Nephron (organoid): ENCODE measurements around the gene NFIC.

Source experiments
- H3K27ac Mint-ChIP-seq, 3 experiments: 2 replicates each; pipeline ENCODE4 v1.8.0; 2020; ENCODE audit warnings: mixed read lengths in 3 of 3, mild to moderate bottlenecking in 2 of 3, moderate library complexity in 1 of 3
- H3K27me3 Mint-ChIP-seq: 2 replicates; pipeline ENCODE4 v1.8.0; 2021; ENCODE audit warnings: low read depth, mild to moderate bottlenecking, moderate library complexity, mixed read lengths
- H3K36me3 Mint-ChIP-seq: 2 replicates; pipeline ENCODE4 v1.8.0; 2020; ENCODE audit warnings: low read depth, mixed read lengths
- H3K4me1 Mint-ChIP-seq: 2 replicates; pipeline ENCODE4 v1.8.0; 2020; ENCODE audit warnings: mixed read lengths
- H3K4me3 Mint-ChIP-seq, 3 experiments: 2 replicates each; pipeline ENCODE4 v1.8.0; 2020; ENCODE audit warnings: mild to moderate bottlenecking in 3 of 3, mixed read lengths in 3 of 3, moderate library complexity in 2 of 3
- H3K9me3 Mint-ChIP-seq: 2 replicates; pipeline ENCODE4 v1.8.0; 2020; ENCODE audit warnings: mixed read lengths
- TF ChIP-seq, protein P1 (sequence below), 3 experiments: fragments of 200-600 bp; sonication (generic); IDR thresholded peaks; one replicate each; pipeline ENCODE4 v1.5.0; 2021; ENCODE audit warnings: antibody characterized with exemption in 3 of 3; ENCODE audit not compliant: unreplicated experiment in 3 of 3

NFIC gene

DNA sequence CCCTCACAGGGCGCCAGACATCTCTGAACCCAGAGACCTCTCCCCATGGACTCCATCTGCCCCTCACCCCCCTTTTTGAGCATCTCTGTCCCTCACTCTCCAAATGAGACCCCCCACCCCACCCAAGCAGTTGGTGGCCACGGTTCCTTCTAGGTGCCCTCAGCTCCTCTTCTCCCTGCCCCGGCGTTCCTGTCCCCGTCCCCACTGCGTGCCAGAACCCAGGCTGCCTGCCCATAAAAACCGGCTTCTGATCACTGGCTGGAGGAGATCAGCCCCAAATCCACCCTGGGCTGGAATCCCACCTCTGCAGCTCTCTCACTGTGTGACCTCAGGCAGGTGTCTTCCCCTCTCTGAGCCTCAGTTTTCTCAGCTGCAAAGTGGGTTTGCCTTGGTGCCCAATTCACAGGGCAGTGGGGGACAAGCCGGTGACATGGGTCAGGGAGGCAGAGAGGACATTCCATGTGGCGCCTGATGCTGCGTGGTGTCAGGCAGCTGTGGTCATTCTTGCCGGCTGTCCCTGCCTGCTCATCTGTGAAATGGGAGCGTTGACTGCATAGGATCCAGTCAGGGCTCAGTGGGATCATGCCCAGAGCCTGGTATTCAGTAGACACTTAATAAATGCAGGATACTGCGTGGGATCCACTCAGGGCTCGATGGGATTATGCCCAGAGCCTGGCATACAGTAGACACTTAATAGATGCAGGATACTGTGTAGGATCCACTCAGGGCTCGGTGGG, 88.4 kb downstream of the NFIC start:
- Mint-ChIP-seq H3K27ac (no peak overlapping the region), H3K36me3 (peaks cover 20% of the 10 kb centered on the region), H3K9me3 (no peaks in the 10 kb centered on the region), H3K4me1 (peaks cover 36% of the 10 kb centered on the region), H3K27me3 (peaks cover 3% of the 10 kb centered on the region), H3K4me3 (no peak overlapping the region)
- TF ChIP-seq, protein P1, sequence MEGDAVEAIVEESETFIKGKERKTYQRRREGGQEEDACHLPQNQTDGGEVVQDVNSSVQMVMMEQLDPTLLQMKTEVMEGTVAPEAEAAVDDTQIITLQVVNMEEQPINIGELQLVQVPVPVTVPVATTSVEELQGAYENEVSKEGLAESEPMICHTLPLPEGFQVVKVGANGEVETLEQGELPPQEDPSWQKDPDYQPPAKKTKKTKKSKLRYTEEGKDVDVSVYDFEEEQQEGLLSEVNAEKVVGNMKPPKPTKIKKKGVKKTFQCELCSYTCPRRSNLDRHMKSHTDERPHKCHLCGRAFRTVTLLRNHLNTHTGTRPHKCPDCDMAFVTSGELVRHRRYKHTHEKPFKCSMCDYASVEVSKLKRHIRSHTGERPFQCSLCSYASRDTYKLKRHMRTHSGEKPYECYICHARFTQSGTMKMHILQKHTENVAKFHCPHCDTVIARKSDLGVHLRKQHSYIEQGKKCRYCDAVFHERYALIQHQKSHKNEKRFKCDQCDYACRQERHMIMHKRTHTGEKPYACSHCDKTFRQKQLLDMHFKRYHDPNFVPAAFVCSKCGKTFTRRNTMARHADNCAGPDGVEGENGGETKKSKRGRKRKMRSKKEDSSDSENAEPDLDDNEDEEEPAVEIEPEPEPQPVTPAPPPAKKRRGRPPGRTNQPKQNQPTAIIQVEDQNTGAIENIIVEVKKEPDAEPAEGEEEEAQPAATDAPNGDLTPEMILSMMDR (IDR thresholded peaks at IDR 0.05; ENCODE audit: unreplicated experiment in 3 of 3), result no peak

DNA sequence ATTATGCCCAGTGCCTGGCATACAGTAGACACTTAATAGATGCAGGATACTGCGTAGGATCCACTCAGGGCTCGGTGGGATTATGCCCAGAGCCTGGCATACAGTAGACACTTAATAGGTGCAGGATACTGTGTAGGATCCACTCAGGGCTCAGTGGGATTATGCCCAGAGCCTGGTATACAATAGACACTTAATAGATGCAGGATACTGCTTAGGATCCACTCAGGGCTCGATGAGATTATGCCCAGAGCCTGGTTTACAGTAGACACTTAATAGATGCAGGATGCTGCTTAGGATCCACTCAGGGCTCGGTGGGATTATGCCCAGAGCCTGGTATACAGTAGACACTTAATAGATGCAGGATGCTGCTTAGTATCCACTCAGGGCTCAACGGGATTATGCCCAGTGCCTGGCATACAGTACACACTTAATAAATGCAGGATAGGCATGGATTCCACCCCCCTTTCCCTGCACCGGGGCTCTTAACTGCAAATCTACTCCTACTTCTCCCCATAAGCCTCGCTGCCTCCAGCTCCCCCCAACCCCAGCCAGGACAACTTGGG, 89.1 kb downstream of the NFIC start:
- peaks cover 3% of the 10 kb centered on the region for H3K27me3 Mint-ChIP-seq
- peak overlapping the region in 1 of 3 experiments; percentile 21 for H3K4me3 Mint-ChIP-seq
- H3K4me1 Mint-ChIP-seq, result peaks cover 36% of the 10 kb centered on the region
- peak overlapping the region; percentile 33 to 89 (median 89) for H3K27ac Mint-ChIP-seq
- H3K36me3 Mint-ChIP-seq, result peaks cover 19% of the 10 kb centered on the region
- TF ChIP-seq, protein P1 (IDR thresholded peaks at IDR 0.05; ENCODE audit: unreplicated experiment in 3 of 3), result no peak
- H3K9me3 Mint-ChIP-seq, result no peaks in the 10 kb centered on the region

DNA sequence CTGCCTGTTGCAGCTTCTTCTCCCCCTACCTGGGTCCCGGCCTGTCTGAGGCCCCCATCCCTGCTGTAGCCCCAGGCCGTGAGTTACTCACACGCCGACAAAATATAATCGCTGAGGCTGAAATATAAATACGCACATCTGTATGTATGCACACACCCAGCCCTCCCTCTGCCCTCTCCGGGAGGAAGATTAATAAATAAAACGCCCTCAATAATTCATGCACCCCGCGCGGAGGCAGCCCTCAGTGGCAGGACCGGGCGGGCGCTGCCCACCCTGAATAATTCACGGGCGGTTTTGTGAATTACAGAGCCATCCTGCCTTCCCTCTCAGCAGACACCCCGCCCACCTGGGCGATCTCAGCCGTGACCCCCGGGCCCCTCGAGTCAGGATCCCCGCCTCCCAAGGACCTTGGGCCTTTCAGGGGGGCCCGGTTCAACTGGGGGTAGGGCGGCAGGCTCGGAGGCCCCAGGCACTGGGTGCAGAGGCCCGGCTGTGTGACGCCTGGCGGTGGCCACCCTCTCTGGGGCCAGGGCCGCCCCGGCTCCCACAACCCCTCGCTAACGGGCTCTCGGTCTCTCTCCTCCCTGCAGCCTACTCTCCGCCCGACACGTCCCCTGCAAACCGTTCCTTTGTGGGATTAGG, 89.7 kb downstream of the NFIC start:
- peak overlapping the region in 1 of 3 experiments; percentile 21 for H3K4me3 Mint-ChIP-seq
- H3K27ac Mint-ChIP-seq, result peak overlapping the region; percentile 33 to 89 (median 89)
- no peaks in the 10 kb centered on the region for H3K9me3 Mint-ChIP-seq
- TF ChIP-seq, protein P1 (IDR thresholded peaks at IDR 0.05; ENCODE audit: unreplicated experiment in 3 of 3), result no peak
- peaks cover 31% of the 10 kb centered on the region for H3K4me1 Mint-ChIP-seq
- H3K27me3 Mint-ChIP-seq, result peaks cover 3% of the 10 kb centered on the region
- H3K36me3 Mint-ChIP-seq, result peaks cover 13% of the 10 kb centered on the region

DNA sequence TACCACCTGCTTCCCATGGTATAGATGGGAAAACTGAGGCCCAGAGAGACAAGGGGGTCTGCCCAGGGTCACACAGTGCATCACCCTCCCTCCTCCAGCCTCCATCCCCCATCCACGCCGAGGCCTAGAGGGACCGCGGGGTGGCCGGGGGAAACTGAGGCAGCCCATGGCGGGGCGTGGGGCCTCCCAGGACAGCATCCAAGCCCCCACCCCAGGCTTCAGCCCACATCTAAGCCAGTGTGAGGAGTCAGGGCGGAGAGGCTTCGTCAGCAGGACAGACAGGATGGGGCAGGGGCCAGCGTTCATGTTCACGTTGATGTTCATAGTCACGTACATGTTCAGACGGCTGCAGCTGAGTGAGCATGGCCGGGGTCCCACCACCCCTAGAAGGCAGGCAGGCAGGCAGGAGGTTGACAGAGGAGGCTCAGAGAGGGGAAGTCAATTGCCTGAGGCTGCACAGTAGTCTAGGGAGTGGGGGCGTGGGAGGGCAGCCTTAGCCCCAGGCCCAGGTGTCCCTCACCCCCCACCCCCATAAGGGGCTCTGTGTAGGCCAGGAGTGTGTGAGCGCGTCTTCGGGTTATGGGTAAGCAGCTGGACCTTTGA, 90.6 kb downstream of the NFIC start:
- TF ChIP-seq, protein P1 (IDR thresholded peaks at IDR 0.05; ENCODE audit: unreplicated experiment in 3 of 3), result no peak
- no peaks in the 10 kb centered on the region for H3K9me3 Mint-ChIP-seq
- H3K4me3 Mint-ChIP-seq, result peak overlapping the region; percentile 35 to 61 (median 46)
- peaks cover 29% of the 10 kb centered on the region for H3K4me1 Mint-ChIP-seq
- peak overlapping the region; percentile 98 to 100 (median 98) for H3K27ac Mint-ChIP-seq
- H3K27me3 Mint-ChIP-seq, result peaks cover 3% of the 10 kb centered on the region
- peaks cover 11% of the 10 kb centered on the region for H3K36me3 Mint-ChIP-seq

DNA sequence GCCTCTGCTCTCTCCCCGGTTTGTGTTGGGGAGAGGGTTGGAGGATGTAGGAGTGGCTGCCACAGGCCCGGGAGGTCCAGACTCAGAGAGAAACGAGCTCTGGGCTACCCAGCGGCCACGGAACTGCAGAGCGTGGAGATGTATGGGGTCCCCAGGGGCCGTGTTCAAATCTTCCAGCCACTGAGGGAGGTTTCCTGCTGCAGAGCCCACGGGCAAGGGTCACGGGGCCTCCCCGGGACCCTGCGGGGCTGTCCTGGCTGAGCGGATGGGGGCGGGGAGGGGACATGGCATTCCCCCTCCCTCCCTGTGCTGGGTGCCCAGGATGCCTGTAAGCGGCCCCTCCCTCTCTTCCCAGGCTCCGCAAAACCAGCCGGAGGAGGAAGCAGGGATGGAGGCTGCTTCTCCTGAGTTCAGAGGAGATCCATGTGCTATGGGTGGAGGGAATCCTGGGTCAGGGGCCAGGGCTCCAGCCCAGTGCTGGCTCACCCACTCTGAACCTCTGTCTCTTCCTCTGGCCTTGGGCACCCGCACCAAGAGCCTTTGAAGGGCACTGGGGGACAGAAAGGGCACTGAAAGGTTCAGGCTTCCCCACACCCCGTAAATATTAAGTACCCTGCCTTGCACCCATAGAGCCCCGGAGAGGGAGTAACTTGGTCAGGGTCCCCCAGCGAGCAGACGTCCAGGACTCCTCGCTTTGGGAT, 91.3 kb downstream of the NFIC start:
- H3K4me1 Mint-ChIP-seq, result peaks cover 32% of the 10 kb centered on the region

More for the DNA sequence above, 91.3 kb downstream of the NFIC start:
- H3K9me3 Mint-ChIP-seq, result no peaks in the 10 kb centered on the region
- H3K36me3 Mint-ChIP-seq, result peaks cover 11% of the 10 kb centered on the region
- peak overlapping the region; percentile 35 to 61 (median 46) for H3K4me3 Mint-ChIP-seq
- H3K27ac Mint-ChIP-seq, result peak overlapping the region; percentile 98 to 100 (median 98)
- peaks cover 7% of the 10 kb centered on the region for H3K27me3 Mint-ChIP-seq
- TF ChIP-seq, protein P1 (IDR thresholded peaks at IDR 0.05; ENCODE audit: unreplicated experiment in 3 of 3), result no peak
